ENCODE measurements around the gene DNMT3A.

Gene DNMT3A

DNA sequence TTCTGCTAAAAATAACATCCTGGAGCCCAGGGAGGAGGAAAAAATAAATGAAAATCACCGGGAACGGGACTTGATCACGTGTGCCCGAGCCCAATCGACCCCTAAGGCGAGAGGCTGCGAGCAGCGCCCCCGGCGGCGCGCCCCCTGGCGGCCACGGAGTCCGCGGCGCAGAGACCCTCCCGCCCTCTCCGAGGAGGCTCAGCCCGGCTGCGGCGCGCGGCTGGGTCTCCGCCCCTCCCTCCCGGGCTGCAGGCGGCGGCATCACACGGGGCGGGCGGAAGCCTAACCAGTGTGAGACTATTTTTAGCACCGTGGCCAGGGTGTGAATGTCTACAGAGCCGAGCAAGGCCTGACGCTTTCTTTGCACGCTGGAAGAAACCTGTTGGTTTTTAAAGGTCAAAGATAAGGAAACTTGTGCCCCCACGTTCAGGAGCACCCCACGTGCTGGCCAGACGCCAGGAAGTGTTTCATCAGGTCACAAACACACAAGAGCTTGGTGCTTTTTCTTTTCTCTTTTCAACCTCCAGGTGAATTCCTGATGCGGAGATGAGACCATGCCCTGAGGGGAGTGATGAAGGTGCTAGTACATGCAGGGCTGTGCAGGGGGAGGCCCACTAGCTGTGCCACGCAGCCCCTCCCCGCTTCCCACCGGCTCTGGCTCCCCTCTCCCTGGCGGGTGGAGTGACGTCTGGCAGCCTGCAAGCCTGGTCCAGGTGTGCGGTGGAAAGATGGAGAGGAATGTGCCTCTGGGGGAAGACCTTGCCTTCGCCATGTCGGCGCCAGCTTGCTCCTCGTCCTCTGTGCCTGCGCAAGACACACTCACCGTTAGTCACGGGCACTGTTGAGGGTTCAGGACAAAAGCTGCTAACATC, 35.3 kb upstream of the DNMT3A start:
- Mint-ChIP-seq H3K4me3 (peak overlapping the region; percentile 72), H3K27ac (peak overlapping the region; percentile 98), H3K36me3 (ENCODE audit: low read depth) (peaks cover 4% of the 10 kb centered on the region), H3K27me3 (no peaks in the 10 kb centered on the region), H3K4me1 (peaks cover 45% of the 10 kb centered on the region), H3K9me3 (no peaks in the 10 kb centered on the region)
- ATAC-seq, result peak; percentile 98
- peak; percentile 95 for DNase-seq

DNA sequence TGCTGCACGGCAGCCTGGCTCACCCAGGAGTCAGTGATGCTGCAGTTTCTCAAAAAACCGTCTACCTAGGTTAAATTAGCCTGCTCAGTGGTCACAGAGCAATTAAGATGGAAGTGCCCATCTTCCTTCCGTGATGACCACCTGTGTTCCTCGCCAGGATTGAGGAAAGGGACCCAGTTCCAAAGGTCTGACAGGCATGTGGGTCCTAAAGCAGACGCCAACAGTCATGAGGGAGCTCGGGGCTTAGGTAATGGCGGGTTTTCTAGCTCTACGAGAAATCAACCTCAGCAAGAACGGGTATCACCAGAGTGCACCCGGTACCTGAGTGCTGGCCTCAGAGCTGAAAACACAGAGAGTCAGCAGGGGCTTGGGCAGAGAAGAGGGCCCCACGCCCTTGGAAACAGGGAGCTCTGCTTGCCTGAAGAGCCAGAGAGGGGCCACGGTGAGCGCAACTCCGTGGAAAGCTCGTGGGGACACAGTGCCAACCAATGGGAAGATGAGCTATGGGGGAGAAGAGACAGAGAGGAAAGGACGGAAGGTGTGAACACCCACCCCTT, 34.3 kb upstream of the DNMT3A start:
- ATAC-seq (no peak), DNase-seq (no peak)
- Mint-ChIP-seq H3K27me3 (no peaks in the 10 kb centered on the region), H3K9me3 (no peaks in the 10 kb centered on the region), H3K4me3 (peak overlapping the region; percentile 40), H3K27ac (peak overlapping the region; percentile 90), H3K4me1 (peaks cover 45% of the 10 kb centered on the region), H3K36me3 (ENCODE audit: low read depth) (peaks cover 4% of the 10 kb centered on the region)

DNA sequence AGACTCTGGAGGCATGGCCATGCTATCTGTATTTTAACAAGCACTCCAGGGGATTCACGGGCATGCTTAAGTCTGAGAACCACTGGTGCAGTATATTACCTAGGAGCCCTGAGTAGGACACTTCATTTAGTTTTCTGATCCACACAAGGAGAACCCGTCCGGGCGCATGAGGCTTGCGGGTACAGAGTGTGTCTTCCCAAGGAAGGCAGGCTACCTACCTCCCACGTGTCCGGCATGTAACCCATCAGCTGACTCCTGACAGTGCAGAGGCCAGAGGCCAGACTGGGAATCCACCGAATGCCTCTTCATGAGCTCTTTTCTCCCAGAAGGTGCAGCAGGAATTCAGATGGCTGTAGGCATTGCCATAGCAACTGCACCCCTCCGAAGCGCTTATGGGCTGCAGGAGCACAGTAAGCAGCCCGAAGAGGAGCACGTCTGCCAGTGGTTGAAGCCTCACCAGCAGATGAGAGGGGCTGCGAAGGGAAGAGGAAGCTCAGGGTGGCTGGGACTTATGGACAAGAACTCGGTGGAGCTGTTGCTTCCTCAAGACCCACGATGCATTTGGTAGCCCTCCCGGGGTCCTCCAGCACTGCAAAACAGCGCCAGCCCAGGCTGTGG, 33.8 kb upstream of the DNMT3A start:
- Mint-ChIP-seq H3K9me3 (no peaks in the 10 kb centered on the region), H3K36me3 (ENCODE audit: low read depth) (peaks cover 4% of the 10 kb centered on the region), H3K27ac (no peak overlapping the region), H3K4me3 (no peak overlapping the region), H3K4me1 (peaks cover 43% of the 10 kb centered on the region), H3K27me3 (no peaks in the 10 kb centered on the region)
- DNase-seq, result no peak
- ATAC-seq, result no peak

DNA sequence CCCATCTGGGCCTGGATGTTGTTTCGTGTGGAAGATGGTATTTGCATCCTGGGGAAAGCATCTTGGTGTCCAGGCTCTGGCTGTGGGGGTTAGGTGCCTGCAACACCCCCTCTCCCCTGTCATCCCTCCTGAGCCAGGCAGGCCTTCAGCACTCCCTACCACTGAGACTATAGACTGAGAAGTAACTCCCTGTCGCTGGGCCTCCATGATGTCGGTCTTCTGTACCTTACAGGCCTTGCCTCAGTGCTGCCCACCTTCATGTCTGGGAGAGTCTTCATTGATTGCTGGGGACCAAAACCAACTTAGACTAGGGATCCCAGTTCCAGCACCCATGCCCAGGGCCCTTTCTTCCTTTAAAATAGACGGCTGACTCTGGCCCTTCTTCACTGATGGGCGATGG, 33.1 kb upstream of the DNMT3A start:
- Mint-ChIP-seq H3K4me3 (no peak overlapping the region), H3K9me3 (no peaks in the 10 kb centered on the region), H3K4me1 (peaks cover 36% of the 10 kb centered on the region), H3K27me3 (no peaks in the 10 kb centered on the region), H3K36me3 (ENCODE audit: low read depth) (peaks cover 4% of the 10 kb centered on the region), H3K27ac (no peak overlapping the region)
- DNase-seq (no peak), ATAC-seq (no peak)

DNA sequence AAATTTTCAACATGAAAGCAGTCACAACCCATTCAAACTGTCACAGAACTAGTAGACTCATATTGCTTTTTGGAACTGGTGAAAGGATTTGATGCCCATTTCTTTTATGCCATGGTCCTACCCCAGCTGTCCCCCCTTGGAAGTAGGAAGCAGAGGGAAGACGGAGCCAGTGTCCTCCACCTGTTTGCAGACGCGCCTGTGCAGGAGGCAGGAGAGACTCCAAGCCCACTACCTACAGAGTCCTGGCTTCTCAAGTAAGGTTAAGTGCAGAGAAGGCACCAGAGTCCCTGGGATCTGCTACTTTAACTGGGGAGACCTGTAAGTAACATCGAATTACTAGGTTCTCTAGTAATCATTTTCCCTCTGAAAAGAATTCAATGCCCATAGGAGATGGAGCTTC, 32.7 kb upstream of the DNMT3A start:
- no peaks in the 10 kb centered on the region for H3K27me3 Mint-ChIP-seq
- H3K36me3 Mint-ChIP-seq (ENCODE audit: low read depth), result peaks cover 4% of the 10 kb centered on the region
- H3K4me3 Mint-ChIP-seq, result no peak overlapping the region
- no peak for ATAC-seq
- no peak overlapping the region for H3K27ac Mint-ChIP-seq
- no peaks in the 10 kb centered on the region for H3K9me3 Mint-ChIP-seq
- H3K4me1 Mint-ChIP-seq, result peaks cover 32% of the 10 kb centered on the region
- no peak for DNase-seq

DNA sequence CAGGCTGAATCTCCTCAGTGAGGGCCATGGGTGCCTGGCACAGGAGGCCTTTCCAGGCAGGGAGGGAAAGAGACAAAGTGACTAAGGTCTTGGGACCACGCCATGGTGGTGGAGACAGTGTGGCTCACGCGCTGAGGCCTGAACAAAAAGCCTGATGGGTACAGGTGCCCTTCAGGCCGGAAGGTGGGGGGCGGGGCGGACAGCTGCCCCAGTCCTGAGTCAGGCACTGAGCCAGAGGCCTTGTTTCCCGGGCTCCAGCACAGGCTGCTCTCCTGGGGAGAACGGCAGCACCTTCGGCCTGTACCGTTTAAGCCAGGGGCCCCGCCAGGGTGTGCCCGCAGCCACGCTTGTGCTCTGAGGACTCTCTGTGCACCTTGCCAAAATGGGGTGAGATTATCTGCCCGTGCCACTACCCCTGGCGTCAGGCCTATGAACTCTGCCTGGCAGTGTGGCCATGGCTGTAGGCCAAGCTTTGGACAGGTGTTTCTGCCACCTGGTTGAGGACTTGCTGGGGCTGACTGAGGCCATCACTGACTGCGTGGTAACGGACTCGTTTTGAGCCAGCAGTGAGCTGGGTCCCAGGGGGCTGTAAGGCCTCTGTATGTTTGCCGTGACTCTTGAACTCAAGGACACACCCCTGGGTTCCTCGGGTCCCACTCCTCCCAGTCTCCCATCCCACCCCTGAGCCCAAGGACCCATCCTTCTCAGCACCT, 31.7 kb upstream of the DNMT3A start:
- H3K4me3 Mint-ChIP-seq, result no peak overlapping the region
- H3K27me3 Mint-ChIP-seq, result no peaks in the 10 kb centered on the region
- H3K4me1 Mint-ChIP-seq, result peaks cover 22% of the 10 kb centered on the region
- H3K9me3 Mint-ChIP-seq, result no peaks in the 10 kb centered on the region
- H3K27ac Mint-ChIP-seq, result no peak overlapping the region
- ATAC-seq (no peak), DNase-seq (no peak)
- peaks cover 2% of the 10 kb centered on the region for H3K36me3 Mint-ChIP-seq (ENCODE audit: low read depth)

DNA sequence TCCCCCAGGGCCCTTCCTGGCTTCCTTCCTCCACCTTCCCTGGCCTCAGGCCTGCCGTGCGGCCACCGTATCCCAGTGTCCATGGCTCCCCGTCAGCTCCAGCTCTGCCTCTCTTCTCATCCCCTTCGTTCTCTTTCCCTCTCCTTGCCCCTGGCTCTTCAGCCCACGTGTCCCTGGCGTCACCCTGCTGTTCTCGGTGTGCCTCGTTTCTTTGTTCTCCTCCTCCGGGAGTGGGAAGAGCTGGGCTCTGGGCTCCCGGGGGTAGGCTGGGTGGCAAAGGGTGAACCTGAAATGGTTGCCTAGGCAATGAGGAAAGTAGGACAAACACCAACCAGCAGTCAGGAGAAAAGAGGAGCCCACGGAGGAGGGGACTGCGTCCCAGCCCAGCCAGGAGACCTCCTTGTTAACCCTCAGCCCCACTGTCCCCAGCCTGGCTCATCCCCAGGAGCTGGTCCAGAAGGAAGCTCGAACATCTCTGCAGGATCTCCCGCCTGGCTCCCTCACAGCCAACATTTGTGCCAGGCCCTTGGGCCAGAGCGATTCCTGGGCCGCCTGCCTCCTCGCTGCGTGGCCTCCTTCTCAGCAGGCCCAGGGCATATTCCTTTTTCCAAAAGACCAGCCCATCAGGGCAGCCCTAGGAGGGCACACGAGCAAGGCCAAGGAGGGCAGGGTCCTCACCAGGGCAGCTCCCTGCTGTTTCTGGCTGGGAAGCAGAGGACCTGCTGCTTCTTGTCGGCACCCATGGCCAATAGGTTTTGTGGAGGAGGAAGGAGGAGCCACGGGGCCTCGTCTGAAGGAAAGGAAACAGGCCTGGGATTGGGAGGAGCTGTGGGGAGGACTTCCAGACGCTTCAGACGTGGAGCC, 30.9 kb upstream of the DNMT3A start:
- no peak for ATAC-seq
- no peak overlapping the region for H3K4me3 Mint-ChIP-seq
- H3K27ac Mint-ChIP-seq, result no peak overlapping the region
- peaks cover 17% of the 10 kb centered on the region for H3K4me1 Mint-ChIP-seq
- no peaks in the 10 kb centered on the region for H3K9me3 Mint-ChIP-seq
- peaks cover 2% of the 10 kb centered on the region for H3K36me3 Mint-ChIP-seq (ENCODE audit: low read depth)
- no peaks in the 10 kb centered on the region for H3K27me3 Mint-ChIP-seq
- DNase-seq, result no peak

DNA sequence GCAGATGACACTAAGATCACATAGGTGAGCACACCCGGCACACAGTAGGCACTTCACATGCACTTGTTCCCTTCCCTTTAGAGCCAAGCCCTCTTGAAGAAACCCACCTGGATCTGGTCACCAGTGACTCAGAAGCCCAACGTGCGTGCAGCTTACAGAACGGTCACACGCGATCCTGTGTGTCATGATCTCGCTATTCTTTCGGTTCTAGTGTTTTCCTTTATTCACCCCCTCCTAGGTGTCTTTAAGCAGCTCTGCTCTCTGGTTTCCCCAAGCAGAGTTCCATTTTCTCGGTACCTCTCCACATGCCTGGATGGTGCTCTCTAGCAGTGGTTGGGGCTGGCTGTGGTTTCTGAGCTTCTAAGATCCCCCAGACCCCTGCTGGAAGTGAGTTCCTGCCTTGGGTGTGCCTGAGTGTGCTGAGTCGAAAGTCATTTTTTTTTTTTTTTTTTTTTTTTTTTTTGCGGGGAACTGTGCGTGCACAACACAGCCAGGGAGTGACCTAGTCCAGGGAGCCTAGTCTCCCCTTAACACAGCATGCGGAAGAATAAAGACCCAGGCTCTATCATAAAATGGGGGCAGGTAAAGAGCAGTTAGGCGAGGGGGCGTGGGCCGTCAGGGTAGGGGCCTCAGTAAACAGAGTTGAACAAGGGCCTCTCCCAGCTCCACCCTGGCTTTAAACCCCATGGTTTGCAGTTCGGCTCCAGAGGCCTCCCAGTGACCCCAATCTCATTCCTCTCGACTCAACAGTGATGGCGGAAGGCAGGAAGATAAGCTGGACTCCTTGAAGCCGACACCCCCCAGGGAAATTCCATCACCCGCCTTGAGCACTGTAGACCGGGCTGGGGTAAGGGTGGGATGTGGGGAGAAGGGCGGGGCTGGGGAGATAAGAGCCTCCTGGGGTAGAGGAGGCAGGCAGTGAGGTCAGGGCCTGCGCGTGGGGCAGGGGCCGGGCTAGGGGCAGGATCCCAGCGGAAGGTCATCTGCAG, 29.8 kb upstream of the DNMT3A start:
- ATAC-seq (no peak), DNase-seq (no peak)
- H3K36me3 Mint-ChIP-seq (ENCODE audit: low read depth), result no peaks in the 10 kb centered on the region
- H3K4me3 Mint-ChIP-seq, result no peak overlapping the region
- no peaks in the 10 kb centered on the region for H3K27me3 Mint-ChIP-seq
- H3K9me3 Mint-ChIP-seq, result no peaks in the 10 kb centered on the region
- no peak overlapping the region for H3K27ac Mint-ChIP-seq
- H3K4me1 Mint-ChIP-seq, result peaks cover 8% of the 10 kb centered on the region

DNA sequence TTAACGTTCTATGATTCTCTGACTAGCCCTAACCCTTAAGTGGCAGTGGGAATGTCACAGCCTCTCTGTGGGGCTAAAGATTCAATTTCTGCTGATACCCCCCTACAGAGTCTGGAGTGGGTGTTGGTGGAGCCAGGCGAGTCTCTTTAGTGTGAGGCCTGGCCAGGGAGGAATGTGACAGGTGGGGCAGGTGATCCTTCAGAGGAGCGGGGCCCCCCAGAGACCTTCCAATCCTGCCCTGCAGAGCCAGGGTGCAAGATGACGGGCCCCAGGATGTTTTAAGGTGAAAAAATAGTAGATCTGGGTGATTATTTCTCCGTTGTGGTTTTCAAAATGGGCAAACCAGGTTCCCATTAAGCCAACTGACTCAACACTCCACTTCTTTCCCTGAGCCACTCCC, 28.2 kb upstream of the DNMT3A start:
- H3K27me3 Mint-ChIP-seq, result no peaks in the 10 kb centered on the region
- no peaks in the 10 kb centered on the region for H3K36me3 Mint-ChIP-seq (ENCODE audit: low read depth)
- no peaks in the 10 kb centered on the region for H3K9me3 Mint-ChIP-seq
- ATAC-seq (no peak), DNase-seq (no peak)
- no peak overlapping the region for H3K27ac Mint-ChIP-seq
- H3K4me3 Mint-ChIP-seq, result no peak overlapping the region
- no peaks in the 10 kb centered on the region for H3K4me1 Mint-ChIP-seq

DNA sequence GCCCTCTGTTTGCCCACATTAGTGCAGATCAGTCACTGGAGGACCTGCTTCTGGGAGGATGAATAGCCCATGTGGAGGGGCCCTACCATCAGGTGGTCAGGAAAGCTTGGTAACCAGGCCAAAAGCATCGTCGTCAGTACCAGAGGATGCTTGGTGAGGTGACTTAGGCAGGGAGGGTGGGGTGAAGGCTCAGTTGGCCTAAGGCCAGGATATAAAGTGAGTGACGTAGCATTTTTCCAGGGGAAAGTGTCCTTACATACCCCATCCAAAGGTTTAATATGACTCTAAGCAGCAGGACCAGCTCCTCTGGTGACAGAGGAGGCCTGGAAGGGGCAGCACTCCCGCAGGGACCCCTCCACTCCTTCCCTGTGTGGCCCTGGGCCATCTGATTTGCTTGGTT, 27.7 kb upstream of the DNMT3A start:
- ATAC-seq (no peak), DNase-seq (no peak)
- H3K27ac Mint-ChIP-seq, result no peak overlapping the region
- H3K4me3 Mint-ChIP-seq, result no peak overlapping the region
- H3K9me3 Mint-ChIP-seq, result no peaks in the 10 kb centered on the region
- peaks cover under 1% of the 10 kb centered on the region for H3K4me1 Mint-ChIP-seq
- H3K27me3 Mint-ChIP-seq, result no peaks in the 10 kb centered on the region
- no peaks in the 10 kb centered on the region for H3K36me3 Mint-ChIP-seq (ENCODE audit: low read depth)

DNA sequence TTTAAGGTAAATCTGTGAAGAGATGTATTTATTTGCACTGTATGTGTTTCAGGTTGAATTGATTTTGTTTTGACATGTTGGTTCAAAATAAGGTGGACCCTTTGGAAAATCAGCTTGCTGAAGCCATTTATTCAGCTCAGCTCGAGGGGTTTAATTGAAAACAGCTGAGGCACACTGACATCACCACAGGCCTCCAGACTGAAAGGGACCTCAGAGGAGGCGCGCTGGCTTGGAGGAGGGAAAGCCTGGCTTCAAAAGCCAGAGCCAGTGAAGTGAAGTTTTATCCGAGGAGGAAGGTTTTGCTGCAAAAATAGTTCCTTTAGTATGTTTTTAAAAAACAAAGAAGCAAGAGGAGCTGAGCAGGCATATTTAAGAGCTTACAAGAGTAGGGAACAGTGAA, 26.9 kb upstream of the DNMT3A start:
- no peak overlapping the region for H3K4me3 Mint-ChIP-seq
- no peaks in the 10 kb centered on the region for H3K9me3 Mint-ChIP-seq
- H3K27ac Mint-ChIP-seq, result no peak overlapping the region
- no peak for DNase-seq
- no peaks in the 10 kb centered on the region for H3K36me3 Mint-ChIP-seq (ENCODE audit: low read depth)
- H3K4me1 Mint-ChIP-seq, result peaks cover 7% of the 10 kb centered on the region
- no peaks in the 10 kb centered on the region for H3K27me3 Mint-ChIP-seq
- no peak for ATAC-seq

DNA sequence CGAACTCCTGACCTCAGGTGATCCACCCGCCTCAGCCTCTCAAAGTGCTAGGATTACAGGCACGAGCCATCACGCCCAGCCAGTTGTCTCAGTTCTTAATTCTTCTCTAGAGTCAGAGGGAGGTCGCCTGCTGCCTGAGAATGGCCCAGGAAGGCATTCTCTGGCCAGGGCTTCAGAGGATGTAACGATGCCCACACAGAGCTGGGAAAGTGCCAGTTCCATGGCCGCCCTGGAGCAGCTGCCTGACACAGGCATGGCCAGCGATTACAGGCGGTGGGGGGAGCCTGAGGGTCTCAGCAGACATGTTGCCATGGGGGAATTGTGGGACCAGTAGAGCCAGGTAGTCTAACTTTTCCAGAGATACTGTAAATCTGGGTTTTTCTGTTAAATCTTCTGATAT, 25.6 kb upstream of the DNMT3A start:
- no peak for ATAC-seq
- Mint-ChIP-seq H3K4me3 (no peak overlapping the region), H3K9me3 (no peaks in the 10 kb centered on the region), H3K4me1 (peaks cover 18% of the 10 kb centered on the region), H3K36me3 (ENCODE audit: low read depth) (no peaks in the 10 kb centered on the region), H3K27me3 (no peaks in the 10 kb centered on the region), H3K27ac (no peak overlapping the region)
- DNase-seq, result no peak

DNA sequence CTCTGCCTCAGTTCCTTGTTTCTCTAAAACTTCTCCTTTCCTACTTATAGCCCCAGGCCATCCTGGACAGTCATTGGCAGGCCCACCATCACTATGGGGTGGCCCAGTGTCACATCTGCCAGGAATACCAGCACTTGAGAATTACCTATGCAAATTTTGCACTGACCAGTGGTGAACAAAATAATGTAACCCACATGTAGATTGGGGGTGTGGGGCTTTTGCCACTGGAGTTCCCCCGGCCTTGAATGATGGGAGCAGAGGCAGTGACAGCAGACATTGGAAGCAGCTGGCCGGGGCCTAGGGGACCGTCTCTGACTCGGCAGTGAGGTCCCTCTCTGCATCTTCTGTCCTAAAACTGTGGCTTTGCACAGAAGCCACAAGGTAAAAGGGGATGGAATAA, 24.9 kb upstream of the DNMT3A start:
- no peak overlapping the region for H3K4me3 Mint-ChIP-seq
- H3K27me3 Mint-ChIP-seq, result no peaks in the 10 kb centered on the region
- no peaks in the 10 kb centered on the region for H3K36me3 Mint-ChIP-seq (ENCODE audit: low read depth)
- H3K27ac Mint-ChIP-seq, result no peak overlapping the region
- H3K4me1 Mint-ChIP-seq, result peaks cover 24% of the 10 kb centered on the region
- H3K9me3 Mint-ChIP-seq, result no peaks in the 10 kb centered on the region
- no peak for DNase-seq
- ATAC-seq, result no peak
